NCI-H1417 treated with DMSO at 0.1 percent for 48 hours (cell line): ENCODE data around the gene CPPED1.
"Not testable (repeated sequence)": the region's sequence is repeated elsewhere in the genome, so short reads cannot be mapped to it uniquely, and the experiment has no call there.

Experiments used
- DNase-seq: peaks from one replicate; lab custom pipeline; 2025; lab: John Stamatoyannopoulos, UW

The CPPED1 gene, protein sequence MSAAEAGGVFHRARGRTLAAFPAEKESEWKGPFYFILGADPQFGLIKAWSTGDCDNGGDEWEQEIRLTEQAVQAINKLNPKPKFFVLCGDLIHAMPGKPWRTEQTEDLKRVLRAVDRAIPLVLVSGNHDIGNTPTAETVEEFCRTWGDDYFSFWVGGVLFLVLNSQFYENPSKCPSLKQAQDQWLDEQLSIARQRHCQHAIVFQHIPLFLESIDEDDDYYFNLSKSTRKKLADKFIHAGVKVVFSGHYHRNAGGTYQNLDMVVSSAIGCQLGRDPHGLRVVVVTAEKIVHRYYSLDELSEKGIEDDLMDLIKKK

GRCh38 chr16:12803203-12804093, at the start of gene CPPED1:
CPPED1 (minus strand) TSS chr16:12803887; CDS start chr16:12803776, 111 bp downstream.
- DNase-seq: no peak

- no peak for DNase-seq
These were observed 46.5 kb upstream of the CPPED1 start for GRCh38 chr16:12850186-12850585.

DNA sequence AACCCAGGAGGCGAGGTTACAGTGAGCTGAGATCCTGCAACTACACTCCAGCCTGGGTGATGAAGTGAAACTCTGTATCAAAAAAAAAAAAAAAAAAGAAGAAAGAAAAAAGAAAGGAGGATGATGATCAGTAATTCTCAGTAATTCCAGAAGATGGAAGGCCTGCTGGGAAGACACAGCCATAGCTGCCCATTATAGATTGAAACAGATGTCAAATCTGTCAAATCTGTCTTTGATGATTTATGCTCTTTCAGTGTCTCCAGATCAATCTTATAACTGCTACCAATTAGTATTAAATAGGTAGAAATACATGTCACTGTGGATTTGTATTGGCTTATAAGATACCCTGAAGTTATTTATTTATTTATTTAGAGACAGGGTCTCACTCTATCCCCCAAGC, 42.9 kb upstream of the CPPED1 start:
- no peak for DNase-seq

DNA sequence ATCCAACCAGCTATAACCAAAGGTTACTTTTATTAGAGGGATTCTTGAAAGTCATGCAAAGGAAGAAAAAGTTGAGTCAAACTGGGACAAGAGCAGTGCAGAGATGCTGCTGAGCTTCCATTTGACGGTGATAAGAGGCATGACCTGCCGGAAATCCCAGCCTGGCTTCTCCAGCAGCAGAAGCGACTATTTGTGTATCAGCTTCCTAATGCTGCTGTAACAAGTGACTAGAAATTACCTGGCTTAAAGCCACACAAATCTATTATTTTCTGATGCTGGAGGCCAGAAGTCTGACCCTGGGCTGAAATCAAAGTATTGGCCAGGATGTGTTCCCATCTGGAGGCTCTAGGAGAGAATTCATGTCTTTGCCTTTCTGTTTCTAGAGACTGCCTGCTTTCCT, 41.6 kb upstream of the CPPED1 start:
- no peak for DNase-seq

DNA sequence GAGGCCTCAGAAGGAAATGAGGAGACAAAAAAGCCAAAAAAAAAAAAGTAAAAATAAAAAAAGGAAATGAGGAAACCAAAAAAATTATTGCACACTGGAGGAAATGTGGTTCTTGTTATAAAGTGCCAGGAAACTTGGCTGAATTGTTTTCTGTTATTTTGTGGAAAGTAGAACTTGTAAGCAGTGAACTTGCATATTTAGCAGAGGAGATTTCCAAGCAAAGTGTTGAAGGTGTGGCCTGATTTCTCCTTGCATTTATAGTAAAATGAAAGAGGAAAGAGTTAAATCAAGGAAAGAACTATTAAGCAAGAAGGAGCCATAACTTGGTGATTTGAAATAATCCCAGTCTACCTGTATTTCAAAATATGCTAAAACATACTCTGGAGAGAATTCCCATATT, 34.1 kb upstream of the CPPED1 start:
- DNase-seq: no peak

DNA sequence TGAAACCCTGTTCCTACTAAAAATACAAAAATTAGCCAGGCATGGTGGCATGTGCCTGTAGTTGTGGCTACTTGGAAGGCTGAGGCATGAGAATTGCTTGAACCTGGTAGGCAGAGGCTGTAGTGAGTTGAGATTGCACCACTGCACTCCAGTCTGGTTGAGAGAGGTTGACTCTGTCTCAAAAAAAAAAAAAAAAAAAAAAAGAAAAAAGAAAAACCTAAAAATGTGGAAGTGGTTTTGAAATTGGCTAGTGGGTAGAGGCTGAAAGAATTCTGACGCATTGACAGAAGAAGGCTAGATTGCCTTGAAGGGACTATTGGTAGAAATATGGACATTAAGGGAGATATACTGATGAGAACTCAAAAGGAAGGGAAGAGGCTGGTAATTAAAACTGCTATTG, 33.6 kb upstream of the CPPED1 start:
- no peak for DNase-seq

DNA sequence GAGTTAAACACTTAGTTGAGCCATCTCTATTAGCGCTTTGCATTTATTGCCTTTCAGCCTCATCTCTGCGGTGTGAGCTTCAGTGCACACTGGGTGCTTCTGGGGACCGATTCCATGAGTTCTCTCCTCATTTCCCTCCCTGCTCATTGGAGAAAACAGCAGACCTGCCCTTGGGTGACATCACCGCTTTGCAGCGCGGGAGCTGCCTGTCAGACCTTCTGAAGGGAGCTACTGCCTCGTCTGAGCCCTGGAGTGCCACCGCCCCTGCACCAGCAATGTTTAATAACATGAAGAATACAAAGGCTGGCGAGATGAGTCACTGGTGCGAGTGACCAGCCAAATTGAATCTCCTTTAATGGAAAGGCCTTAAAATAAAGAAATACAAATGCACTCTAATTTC, 30.2 kb upstream of the CPPED1 start:
- DNase-seq: no peak

- DNase-seq: no peak
These were observed 25.6 kb upstream of the CPPED1 start for GRCh38 chr16:12829096-12829888.

DNA sequence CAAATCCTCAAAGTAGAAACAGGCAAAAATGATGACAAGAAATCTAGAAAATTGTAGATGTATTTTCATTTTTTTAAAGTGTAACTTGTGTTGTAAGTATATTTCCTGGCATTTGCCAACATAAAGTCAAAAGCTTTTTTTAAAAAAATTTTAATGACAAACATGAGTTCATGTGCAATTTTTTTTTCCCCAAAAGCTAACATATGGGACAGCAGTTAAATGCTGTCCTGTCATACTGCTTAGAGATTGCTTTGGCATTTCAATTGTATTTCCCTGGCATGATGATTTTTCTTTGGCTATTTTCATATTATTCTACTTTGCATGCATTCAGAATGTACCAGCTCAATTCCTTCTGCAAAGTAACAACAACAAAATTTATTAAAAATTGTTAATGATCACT, 24.5 kb upstream of the CPPED1 start:
- DNase-seq: no peak

DNA sequence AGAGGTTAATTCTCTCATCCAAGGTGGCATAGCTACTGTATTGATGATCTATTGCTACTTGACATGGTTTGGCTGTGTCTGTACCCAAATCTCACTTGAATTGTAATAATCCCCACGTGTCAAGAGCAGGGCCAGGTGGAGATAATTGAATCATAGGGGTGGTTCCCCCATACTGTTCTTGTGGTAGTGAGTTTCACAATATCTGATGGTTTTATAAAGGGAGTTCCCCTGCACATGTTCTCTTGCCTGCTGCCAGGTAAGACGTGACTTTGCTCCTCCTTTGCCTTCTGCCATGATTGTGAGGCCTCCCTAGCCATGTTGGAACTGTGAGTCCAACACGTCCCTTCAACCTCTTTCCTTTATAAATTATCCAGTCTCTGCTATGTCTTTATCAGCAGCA, 22.9 kb upstream of the CPPED1 start:
- no peak for DNase-seq

DNA sequence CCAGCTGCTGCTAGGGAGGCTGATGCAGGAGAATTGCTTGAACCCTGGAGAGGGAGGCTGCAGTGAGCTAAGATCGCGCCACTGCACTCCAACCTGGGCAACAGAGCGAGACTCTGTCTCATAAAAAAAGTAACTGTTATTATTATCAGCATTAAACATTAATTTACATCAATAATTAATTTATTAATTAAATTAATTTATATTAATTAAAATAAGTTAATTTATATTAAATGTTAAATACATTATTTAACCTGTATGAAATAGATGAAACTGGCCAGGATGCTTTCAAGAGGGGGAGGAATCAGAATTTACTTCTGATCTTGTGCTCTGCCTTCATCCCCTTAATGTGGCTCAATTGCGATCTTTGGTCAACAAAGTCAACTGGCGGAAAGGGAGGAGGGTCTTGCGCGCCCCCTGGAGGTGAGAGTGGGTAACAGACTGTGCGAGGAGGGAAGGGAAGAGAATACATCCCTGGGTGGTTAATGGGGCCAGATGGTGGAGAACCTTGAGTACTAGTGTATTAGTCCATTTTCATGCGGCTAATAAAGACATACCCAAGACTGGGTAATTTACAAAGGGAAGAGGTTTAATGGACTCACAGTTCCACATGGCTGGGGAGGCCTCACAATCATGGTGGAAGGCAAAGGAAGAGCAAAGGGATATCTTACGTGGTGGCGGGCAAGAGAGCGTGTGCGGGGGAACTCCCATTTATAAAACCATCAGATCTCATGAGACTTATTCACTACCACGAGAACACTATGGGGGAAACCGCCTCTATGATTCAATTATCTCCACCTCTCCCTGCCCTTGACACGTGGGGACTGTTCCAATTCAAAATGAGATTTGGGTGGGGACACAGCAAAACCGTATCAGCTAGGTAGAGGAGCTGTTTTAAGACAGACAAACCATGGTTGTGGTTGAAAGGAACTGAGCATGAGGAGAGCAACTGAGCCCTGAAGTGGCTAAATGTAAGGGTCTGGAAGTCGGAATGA, 15.7 kb upstream of the CPPED1 start:
- no peak for DNase-seq

DNA sequence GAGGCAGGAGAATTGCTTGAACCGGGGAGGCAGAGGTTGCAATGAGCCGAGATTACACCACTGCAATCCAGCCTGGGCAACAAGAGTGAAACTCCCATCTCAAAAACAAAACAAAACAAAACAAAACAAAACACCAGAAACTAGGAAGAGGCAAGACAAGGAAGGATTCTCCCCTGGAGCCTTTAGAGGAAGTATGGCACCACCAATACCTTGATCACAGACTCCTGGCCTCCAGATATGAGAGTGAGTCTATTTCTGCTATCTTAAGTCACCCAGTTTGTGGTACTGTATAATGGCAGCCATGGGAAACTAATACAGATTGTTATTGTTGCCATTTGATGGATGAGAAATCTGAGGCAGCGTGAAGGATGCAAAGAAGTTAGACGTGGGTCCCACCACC, 14.6 kb upstream of the CPPED1 start:
- no peak for DNase-seq

DNA sequence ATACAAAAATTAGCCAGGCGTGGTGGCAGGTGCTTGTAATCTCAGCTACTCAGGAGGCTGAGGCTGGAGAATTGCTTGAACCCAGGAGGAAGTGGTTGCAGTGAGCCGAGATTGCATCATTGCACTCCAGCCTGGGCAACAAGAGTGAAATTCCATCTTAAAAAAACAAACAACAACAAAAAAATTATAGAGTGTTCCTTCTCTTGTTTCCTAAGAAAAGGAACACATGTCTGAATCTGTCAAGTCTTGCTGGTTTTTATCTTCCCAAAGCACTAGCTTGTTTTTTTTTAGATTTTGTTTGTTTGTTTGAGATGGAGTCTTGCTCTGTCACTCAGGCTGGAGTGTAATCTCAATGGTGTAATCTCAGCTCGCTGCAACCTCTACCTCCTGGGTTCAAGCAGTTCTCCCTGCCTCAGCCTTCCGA, 13.1 kb upstream of the CPPED1 start:
- not testable (repeated sequence) for DNase-seq

- DNase-seq: no peak
These were observed 11.7 kb upstream of the CPPED1 start for GRCh38 chr16:12815361-12815760.

GRCh38 chr16:12813734-12814133, 10.0 kb upstream of the CPPED1 start:
- DNase-seq: not testable (repeated sequence)

DNA sequence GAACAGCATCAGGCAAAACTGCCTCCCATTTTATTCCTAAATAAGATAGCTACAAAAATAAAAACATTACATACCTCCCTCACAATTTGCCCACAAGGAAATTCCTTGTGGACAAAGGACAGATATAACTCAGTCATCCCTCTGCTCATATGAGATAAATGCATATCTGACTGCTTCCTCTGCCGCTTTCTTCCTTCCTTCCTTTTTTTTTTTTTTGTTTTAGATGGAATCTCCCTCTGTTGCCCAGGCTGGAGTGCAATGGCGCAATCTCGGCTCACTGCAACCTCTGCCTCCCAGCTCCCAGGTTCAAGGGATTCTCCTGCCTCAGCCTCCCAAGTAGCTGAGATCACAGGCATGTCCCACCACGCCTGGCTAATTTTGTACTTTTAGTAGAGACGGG, 9.6 kb upstream of the CPPED1 start:
- not testable (repeated sequence) for DNase-seq

DNA sequence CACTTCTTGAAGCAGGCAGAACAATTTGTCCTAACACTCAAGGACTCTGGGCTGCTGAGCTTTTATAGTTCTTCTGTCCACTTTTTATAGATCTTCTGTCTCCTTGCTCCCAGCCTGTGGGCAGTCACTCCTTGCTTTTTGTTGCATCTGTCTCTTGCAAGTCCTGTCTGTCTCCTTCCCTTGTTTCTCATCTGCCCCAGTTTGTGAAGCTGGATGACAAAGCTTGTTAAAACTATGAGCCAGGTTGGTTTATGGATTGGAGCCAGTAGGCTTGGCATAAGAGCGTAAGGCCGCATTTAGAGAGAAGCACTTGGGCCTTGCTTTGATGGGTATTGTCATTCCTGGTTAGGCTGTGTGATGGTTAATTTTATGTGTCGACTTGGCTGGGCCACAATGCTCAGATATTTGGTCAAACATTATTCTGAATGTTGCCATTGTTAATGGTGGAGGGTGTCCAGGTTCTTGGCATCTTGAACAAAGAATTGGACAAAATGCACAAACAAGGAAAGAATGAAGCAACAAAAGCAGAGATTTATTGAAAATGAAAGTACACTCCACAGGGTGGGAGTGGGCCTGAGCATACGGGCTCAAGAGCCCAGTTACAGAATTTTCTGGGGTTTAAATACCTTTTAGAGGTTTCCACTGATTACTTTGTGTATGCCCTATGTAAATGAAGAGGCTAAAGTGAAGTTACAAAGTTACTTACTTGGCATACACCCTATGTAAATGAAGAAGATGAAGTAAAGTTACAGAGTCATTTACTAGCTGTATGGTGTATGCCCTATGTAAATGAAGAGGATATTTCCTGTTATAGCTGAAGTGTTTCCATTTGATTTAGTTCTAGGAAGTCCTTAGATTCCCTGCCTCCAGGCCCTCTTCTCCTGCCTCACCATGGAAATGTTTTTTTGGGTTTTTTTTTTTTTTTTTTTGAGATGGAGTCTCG, 8.0 kb upstream of the CPPED1 start:
- no peak for DNase-seq

GRCh38 chr16:12805066-12805465, 1.4 kb upstream of the CPPED1 start:
- DNase-seq: no peak

DNA sequence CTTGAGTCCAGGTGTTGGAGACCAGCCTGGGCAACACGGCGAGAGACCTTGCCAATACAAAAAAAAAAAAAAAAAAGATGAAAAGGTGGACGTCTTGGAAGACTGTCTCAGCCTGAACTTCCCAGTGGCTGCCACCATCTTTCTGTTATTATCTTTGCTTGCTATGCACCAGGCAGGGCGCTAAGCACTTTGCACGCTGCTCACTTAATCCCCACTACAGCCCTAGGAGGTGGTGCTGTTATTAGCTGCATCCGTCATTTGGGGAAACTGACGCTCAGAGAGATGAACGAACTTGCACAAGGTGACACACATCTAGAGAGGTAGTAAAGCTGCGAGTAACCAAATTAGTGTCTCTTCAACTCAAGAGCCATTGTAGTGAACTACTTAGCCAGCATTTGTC, 708 bp upstream of the CPPED1 start:
- DNase-seq: no peak

DNA sequence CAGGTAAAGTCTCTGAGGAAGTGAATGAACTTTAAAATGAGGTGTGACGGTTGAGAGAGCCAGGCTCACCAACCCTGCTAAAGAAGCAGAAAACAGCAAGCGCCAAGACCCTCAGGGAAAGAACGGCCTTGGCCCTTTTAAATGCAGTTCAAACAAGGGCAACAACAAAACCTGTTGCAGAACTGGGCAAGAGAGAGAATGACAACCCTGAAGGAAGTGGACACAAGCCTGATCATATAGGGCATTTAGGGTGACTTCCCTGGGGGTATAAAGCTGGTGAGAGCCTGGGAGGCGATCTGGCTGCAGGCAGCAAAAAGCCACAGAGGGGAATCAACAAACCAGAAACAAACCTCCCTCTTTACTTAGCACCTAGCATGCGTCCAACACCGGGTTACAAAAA, 1.0 kb downstream of the CPPED1 start:
- no peak for DNase-seq
